ENCODE measurements around the gene DDX54. TPM values are rescaled to one million over a fixed set of nuclear protein-coding genes. Genes with fewer than 3 reads are reported as not detected.

The DDX54 gene
- total RNA-seq, 2 donors from 2014 or later, result 52.7 TPM

DNA sequence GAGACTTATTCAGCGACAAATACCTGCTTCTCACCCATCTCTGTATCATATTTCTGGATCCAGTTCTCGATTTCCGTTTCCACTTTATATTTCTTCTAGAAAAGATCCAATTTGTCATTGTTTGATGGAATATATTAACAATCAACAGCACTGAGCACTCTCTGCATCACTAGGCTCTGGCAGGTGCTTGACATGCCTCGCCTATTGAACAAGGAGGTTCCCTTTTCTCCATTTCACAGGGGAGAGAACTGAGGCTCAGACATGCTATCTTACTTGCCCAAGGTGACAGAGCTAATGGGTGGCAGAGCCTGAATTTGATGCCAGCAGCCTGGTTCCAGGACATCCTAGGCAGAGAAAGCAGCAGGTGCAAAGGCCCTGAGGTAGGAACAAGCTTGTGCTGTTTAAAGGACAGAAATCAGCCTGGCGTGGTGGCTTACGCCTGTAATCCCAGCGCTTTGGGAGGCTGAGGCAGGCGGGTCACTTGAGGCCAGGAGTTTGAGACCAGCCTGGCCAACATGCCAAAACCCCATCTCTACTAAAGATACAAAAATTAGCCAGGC, 12.3 kb upstream of the DDX54 start:
- H3K9me3 ChIP-seq, result no peaks in the 10 kb centered on the region
- ATAC-seq, result no peak
- peaks cover 44% of the 10 kb centered on the region for H3K4me1 ChIP-seq
- TF ChIP-seq, protein P1, sequence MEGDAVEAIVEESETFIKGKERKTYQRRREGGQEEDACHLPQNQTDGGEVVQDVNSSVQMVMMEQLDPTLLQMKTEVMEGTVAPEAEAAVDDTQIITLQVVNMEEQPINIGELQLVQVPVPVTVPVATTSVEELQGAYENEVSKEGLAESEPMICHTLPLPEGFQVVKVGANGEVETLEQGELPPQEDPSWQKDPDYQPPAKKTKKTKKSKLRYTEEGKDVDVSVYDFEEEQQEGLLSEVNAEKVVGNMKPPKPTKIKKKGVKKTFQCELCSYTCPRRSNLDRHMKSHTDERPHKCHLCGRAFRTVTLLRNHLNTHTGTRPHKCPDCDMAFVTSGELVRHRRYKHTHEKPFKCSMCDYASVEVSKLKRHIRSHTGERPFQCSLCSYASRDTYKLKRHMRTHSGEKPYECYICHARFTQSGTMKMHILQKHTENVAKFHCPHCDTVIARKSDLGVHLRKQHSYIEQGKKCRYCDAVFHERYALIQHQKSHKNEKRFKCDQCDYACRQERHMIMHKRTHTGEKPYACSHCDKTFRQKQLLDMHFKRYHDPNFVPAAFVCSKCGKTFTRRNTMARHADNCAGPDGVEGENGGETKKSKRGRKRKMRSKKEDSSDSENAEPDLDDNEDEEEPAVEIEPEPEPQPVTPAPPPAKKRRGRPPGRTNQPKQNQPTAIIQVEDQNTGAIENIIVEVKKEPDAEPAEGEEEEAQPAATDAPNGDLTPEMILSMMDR (IDR thresholded peaks at IDR 0.05), result no peak
- TF ChIP-seq POLR2A (IDR thresholded peaks at IDR 0.05), result no peak
- DNase-seq, result no peak
- peaks cover 0 to 2% of the 10 kb centered on the region in 2 donors for H3K36me3 ChIP-seq (replicated peaks in 1 of 2; ENCODE audit: insufficient read depth in 1 of 2, low read depth in 2 of 2)
- no peaks in the 10 kb centered on the region for H3K27me3 ChIP-seq
- H3K4me3 ChIP-seq, result no peak overlapping the region
- no peak overlapping the region for H3K27ac ChIP-seq
- intact Hi-C loops (cut with DNase I), result loop anchor here (10.0 kb wide), 1 partner anchor 227 kb away; the partner anchor contains the start of gene SDSL
- 83 to 89% methylated on average over 8 of the region's 8 CpGs for WGBS, 2 donors

DNA sequence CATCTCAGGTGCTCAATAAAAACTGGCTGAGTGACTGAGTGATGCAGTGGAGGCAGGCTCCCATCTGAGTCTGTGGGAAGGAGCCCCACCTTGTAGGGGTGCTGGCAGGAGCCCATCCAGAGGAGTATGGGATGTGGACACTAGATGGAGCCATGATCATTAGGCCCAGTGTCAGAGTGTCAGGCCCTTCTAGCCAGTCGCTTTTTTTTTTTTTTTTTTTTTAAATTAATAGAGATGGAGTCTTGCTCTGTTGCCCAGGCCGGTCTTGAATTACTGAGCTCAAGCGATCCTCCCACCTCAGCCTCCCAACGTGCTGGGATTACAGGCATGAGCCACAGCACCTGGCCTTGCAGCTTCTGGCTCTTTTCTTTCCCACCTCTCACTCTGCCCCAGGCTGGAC, 11.7 kb upstream of the DDX54 start:
- WGBS, 2 donors, result 4 to 9% methylated on average over 4 of the region's 4 CpGs
- H3K9me3 ChIP-seq, result no peaks in the 10 kb centered on the region

GRCh38 chr12:113196582-113196981, 11.3 kb upstream of the DDX54 start:
- Histone ChIP-seq H3K36me3 (replicated peaks in 1 of 2; ENCODE audit: insufficient read depth in 1 of 2, low read depth in 2 of 2) (peaks cover 0 to 2% of the 10 kb centered on the region in 2 donors), H3K27ac (no peak overlapping the region), H3K9me3 (no peaks in the 10 kb centered on the region), H3K27me3 (no peaks in the 10 kb centered on the region), H3K4me3 (no peak overlapping the region), H3K4me1 (peaks cover 34% of the 10 kb centered on the region)
- WGBS, 2 donors, result 66 to 67% methylated on average over 5 of the region's 7 CpGs
- TF ChIP-seq, protein P1 (IDR thresholded peaks at IDR 0.05), result no peak
- no peak for TF ChIP-seq POLR2A (IDR thresholded peaks at IDR 0.05)
- ATAC-seq (no peak), DNase-seq (no peak)
- intact Hi-C loops (cut with DNase I), result loop anchor here (10.0 kb wide), 1 partner anchor 228 kb away; the partner anchor contains the start of gene SDSL

More for the DNA sequence above, 11.7 kb upstream of the DDX54 start:
- Histone ChIP-seq H3K36me3 (replicated peaks in 1 of 2; ENCODE audit: insufficient read depth in 1 of 2, low read depth in 2 of 2) (peaks cover 0 to 2% of the 10 kb centered on the region in 2 donors), H3K4me3 (no peak overlapping the region), H3K27me3 (no peaks in the 10 kb centered on the region), H3K4me1 (peaks cover 38% of the 10 kb centered on the region), H3K27ac (no peak overlapping the region)
- intact Hi-C loops (cut with DNase I), result loop anchor here (10.0 kb wide), 1 partner anchor 228 kb away; the partner anchor contains the start of gene SDSL
- DNase-seq (peak; percentile 78 to 85 (median 82)), ATAC-seq (peak; percentile 70)
- TF ChIP-seq POLR2A (IDR thresholded peaks at IDR 0.05), result no peak
- TF ChIP-seq, protein P1 (IDR thresholded peaks at IDR 0.05), result peak; percentile 15 to 83 (median 67)

- ATAC-seq (no peak), DNase-seq (no peak)
- TF ChIP-seq, protein P1 (IDR thresholded peaks at IDR 0.05), result no peak
- TF ChIP-seq POLR2A (IDR thresholded peaks at IDR 0.05), result no peak
- Histone ChIP-seq H3K27me3 (no peaks in the 10 kb centered on the region), H3K4me3 (no peak overlapping the region), H3K36me3 (replicated peaks in 1 of 2; ENCODE audit: insufficient read depth in 1 of 2, low read depth in 2 of 2) (peaks cover 0 to 2% of the 10 kb centered on the region in 2 donors), H3K27ac (no peak overlapping the region), H3K9me3 (no peaks in the 10 kb centered on the region), H3K4me1 (peaks cover 24% of the 10 kb centered on the region)
- 92% methylated on average over 13 of the region's 13 CpGs for WGBS, 2 donors
- intact Hi-C loops (cut with DNase I), result loop anchor here (10.0 kb wide), 1 partner anchor 229 kb away; the partner anchor contains the start of gene SDSL
Measured at GRCh38 chr12:113195598-113195997, 10.3 kb upstream of the DDX54 start.

Measured in body of pancreas (tissue), 4 donors.